ENCODE results near the gene TM4SF4.

The TM4SF4 gene

GRCh38 chr3:149437710-149438109 is 36.8 kb upstream of the TM4SF4 start:
- Histone ChIP-seq H4K20me1 (ENCODE audit: insufficient read depth) (no peaks in the 10 kb centered on the region), H2AFZ (ENCODE audit: low read depth) (no peak overlapping the region), H3K27ac (no peak overlapping the region), H3K36me3 (ENCODE audit: insufficient read depth) (no peaks in the 10 kb centered on the region), H3K4me2 (no peak overlapping the region), H3K79me2 (ENCODE audit: insufficient read depth, low read depth) (no peaks in the 10 kb centered on the region), H3K27me3 (ENCODE audit: insufficient read depth, low read depth) (no peaks in the 10 kb centered on the region), H3K4me1 (ENCODE audit: low read depth, poor library complexity, severe bottlenecking) (peaks cover 3% of the 10 kb centered on the region), H3K9ac (no peak overlapping the region), H3K4me3 (IDR thresholded peaks at IDR 0.05; ENCODE audit: insufficient read depth, low read depth, low read length) (no peak overlapping the region)
- no peak for TF ChIP-seq CTCF (conservative IDR thresholded peaks at IDR 0.05; ENCODE audit: low read depth, low read length)

GRCh38 chr3:149438981-149439380 is 35.5 kb upstream of the TM4SF4 start:
- Histone ChIP-seq H3K79me2 (ENCODE audit: insufficient read depth, low read depth) (no peaks in the 10 kb centered on the region), H4K20me1 (ENCODE audit: insufficient read depth) (no peaks in the 10 kb centered on the region), H3K4me3 (IDR thresholded peaks at IDR 0.05; ENCODE audit: insufficient read depth, low read depth, low read length) (no peak overlapping the region), H3K27me3 (ENCODE audit: insufficient read depth, low read depth) (no peaks in the 10 kb centered on the region), H3K4me1 (ENCODE audit: low read depth, poor library complexity, severe bottlenecking) (peaks cover 6% of the 10 kb centered on the region), H3K4me2 (no peak overlapping the region), H2AFZ (ENCODE audit: low read depth) (no peak overlapping the region), H3K36me3 (ENCODE audit: insufficient read depth) (no peaks in the 10 kb centered on the region), H3K9ac (no peak overlapping the region), H3K27ac (no peak overlapping the region)
- no peak for TF ChIP-seq CTCF (conservative IDR thresholded peaks at IDR 0.05; ENCODE audit: low read depth, low read length)

- Histone ChIP-seq H3K27ac (no peak overlapping the region), H3K4me1 (ENCODE audit: low read depth, poor library complexity, severe bottlenecking) (peaks cover 6% of the 10 kb centered on the region), H3K4me3 (IDR thresholded peaks at IDR 0.05; ENCODE audit: insufficient read depth, low read depth, low read length) (no peak overlapping the region), H3K9ac (no peak overlapping the region), H2AFZ (ENCODE audit: low read depth) (no peak overlapping the region), H3K4me2 (no peak overlapping the region), H3K27me3 (ENCODE audit: insufficient read depth, low read depth) (no peaks in the 10 kb centered on the region), H3K79me2 (ENCODE audit: insufficient read depth, low read depth) (no peaks in the 10 kb centered on the region), H3K36me3 (ENCODE audit: insufficient read depth) (no peaks in the 10 kb centered on the region), H4K20me1 (ENCODE audit: insufficient read depth) (no peaks in the 10 kb centered on the region)
- no peak for TF ChIP-seq CTCF (conservative IDR thresholded peaks at IDR 0.05; ENCODE audit: low read depth, low read length)
These were observed 32.9 kb upstream of the TM4SF4 start for GRCh38 chr3:149441642-149442041.

- no peak overlapping the region for H3K4me3 ChIP-seq (IDR thresholded peaks at IDR 0.05; ENCODE audit: insufficient read depth, low read depth, low read length)
- H2AFZ ChIP-seq (ENCODE audit: low read depth), result no peak overlapping the region
- no peaks in the 10 kb centered on the region for H3K27me3 ChIP-seq (ENCODE audit: insufficient read depth, low read depth)
- H4K20me1 ChIP-seq (ENCODE audit: insufficient read depth), result no peaks in the 10 kb centered on the region
- TF ChIP-seq CTCF (conservative IDR thresholded peaks at IDR 0.05; ENCODE audit: low read depth, low read length), result no peak
- no peak overlapping the region for H3K27ac ChIP-seq
- H3K4me1 ChIP-seq (ENCODE audit: low read depth, poor library complexity, severe bottlenecking), result peaks cover 6% of the 10 kb centered on the region
- H3K79me2 ChIP-seq (ENCODE audit: insufficient read depth, low read depth), result no peaks in the 10 kb centered on the region
- no peak overlapping the region for H3K4me2 ChIP-seq
- no peak overlapping the region for H3K9ac ChIP-seq
- no peaks in the 10 kb centered on the region for H3K36me3 ChIP-seq (ENCODE audit: insufficient read depth)
These were observed 32.5 kb upstream of the TM4SF4 start for GRCh38 chr3:149442043-149442442.

Measured in KMS-11 (cell line).